Measurements from ENCODE around the gene PKHD1.

Gene PKHD1

DNA sequence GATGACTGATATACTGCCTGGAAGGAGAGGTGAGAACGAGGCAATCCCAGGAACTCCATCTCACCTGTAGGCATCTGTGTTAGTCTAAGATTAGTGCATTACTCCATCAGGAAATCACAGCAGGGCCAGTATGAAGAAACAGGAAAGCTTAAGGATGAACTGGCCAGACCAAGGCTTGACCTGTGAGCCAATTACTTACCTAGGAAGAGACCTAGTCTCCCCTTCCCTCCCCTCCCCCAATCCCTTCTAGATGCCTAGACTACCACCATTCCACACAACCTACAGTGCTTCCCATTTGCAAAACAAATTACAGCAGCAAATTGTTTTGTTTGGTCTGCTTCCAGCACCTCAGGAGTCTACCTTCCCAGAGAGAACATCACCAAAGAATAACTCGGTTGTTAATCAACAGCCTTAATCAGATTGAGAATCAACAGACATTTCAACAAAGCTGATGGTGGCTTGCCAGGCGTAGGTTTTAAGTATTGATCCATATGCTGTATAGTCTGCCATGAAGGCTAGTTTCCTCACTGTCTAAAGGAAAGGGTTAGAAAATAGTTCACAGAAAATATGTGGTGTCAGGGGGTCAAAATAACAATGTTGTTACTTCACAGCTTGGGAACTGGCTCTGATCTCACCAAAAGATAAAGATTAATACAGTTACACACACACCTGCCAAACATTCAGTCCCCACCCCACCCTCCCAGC lies 10.1 kb downstream of the PKHD1 start:
- no peak for TF ChIP-seq GATA1 (IDR thresholded peaks at IDR 0.05; ENCODE audit: low read depth, low read length)
- TF ChIP-seq POLR2A (IDR thresholded peaks at IDR 0.05; ENCODE audit: low read length): no peak
- DNase-seq: no peak

DNA sequence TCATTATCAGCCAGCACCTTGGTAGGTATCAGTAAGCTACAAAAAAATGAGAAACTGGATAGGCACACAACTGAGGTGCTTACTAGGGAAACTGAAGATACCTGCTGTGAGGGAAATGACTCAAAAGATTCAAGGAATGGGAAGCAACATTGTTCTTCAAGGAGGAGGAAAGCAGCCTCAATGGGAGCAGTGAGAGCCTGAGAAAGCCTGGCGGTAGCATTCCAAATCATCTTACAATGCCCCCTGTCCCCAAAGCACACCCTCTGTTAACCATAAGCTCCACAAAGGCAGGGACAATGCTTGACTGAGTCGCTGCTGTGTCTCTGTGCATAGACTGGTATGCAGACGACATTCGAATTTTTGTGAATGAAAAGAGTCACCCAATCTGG lies 10.6 kb downstream of the PKHD1 start:
- no peak for DNase-seq
- TF ChIP-seq GATA1 (IDR thresholded peaks at IDR 0.05; ENCODE audit: low read depth, low read length) (no peak), POLR2A (IDR thresholded peaks at IDR 0.05; ENCODE audit: low read length) (no peak)

GRCh38 chr6:52074716-52075115 lies 12.7 kb downstream of the PKHD1 start:
- DNase-seq: no peak
- TF ChIP-seq GATA1 (IDR thresholded peaks at IDR 0.05; ENCODE audit: low read depth, low read length): no peak
- no peak for TF ChIP-seq POLR2A (IDR thresholded peaks at IDR 0.05; ENCODE audit: low read length)

GRCh38 chr6:52074155-52074554 lies 13.3 kb downstream of the PKHD1 start:
- no peak for TF ChIP-seq POLR2A (IDR thresholded peaks at IDR 0.05; ENCODE audit: low read length)
- no peak for TF ChIP-seq GATA1 (IDR thresholded peaks at IDR 0.05; ENCODE audit: low read depth, low read length)
- DNase-seq: no peak

DNA sequence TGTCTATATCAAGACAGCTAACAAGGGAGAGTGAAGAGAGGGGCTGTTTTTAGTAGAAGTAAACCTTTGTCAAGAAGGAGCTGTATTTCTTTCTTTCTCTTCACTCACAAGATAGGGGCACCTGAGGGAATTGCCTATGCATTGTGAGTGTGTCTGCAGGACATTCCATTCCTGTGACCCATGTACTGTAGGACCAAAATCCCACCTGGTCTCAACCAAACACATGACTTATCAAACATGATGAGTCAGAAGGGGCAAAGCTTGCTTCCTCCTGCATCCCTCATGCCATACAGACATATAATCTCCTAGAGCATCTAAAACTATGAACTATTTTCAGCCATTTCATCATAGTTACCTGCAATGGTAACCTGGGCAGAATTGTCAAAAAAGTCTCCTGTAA lies 21.8 kb downstream of the PKHD1 start:
- no peak for DNase-seq
- TF ChIP-seq GATA1 (IDR thresholded peaks at IDR 0.05; ENCODE audit: low read depth, low read length) (no peak), POLR2A (IDR thresholded peaks at IDR 0.05; ENCODE audit: low read length) (no peak)

- DNase-seq: peak; percentile 38 to 53
- TF ChIP-seq GATA1 (IDR thresholded peaks at IDR 0.05; ENCODE audit: low read depth, low read length) (no peak), POLR2A (IDR thresholded peaks at IDR 0.05; ENCODE audit: low read length) (no peak)
Observed at GRCh38 chr6:52063584-52064344, 23.6 kb downstream of the PKHD1 start.

DNA sequence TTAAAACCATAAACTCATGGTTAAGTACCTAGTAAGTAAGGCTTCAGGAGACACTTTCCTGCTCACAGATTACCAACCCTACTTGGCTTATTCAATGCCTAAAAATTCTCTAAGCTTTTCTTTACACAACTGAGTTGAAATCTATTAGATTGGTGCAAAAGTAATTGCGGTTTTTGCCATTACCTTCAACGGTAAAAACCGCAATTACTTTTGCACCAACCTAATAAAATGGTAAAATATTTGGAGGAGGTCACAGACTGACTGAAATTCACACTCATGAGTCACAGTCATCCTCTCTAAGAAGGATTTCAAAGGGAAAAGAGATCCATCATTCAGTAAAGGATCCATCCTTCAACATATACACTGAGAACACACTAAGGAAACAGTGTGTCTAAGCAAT lies 25.9 kb downstream of the PKHD1 start:
- TF ChIP-seq POLR2A (IDR thresholded peaks at IDR 0.05; ENCODE audit: low read length) (no peak), GATA1 (IDR thresholded peaks at IDR 0.05; ENCODE audit: low read depth, low read length) (no peak)
- no peak for DNase-seq

GRCh38 chr6:52059821-52060220 lies 27.6 kb downstream of the PKHD1 start:
- DNase-seq: no peak
- TF ChIP-seq GATA1 (IDR thresholded peaks at IDR 0.05; ENCODE audit: low read depth, low read length): no peak
- TF ChIP-seq POLR2A (IDR thresholded peaks at IDR 0.05; ENCODE audit: low read length): no peak

DNA sequence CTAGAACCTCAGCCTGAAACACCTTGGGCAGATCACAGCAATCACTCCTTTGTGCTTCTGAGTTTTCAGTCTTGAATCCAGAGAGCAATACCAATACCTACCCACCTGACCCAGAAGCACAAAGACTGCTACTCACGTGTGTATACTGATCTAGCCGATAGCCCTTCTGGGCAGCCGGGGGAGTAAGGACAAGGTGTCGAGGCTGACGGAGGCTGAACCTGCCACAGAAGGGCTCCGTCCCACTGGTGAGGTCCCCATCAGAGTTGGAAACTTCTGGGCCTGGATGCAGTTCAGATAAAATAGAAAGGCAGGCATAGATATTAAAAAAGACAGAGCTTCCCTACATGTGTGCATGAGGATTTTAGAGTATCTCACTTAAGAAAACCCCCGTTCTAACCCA lies 32.0 kb downstream of the PKHD1 start:
- no peak for DNase-seq
- TF ChIP-seq GATA1 (IDR thresholded peaks at IDR 0.05; ENCODE audit: low read depth, low read length) (no peak), POLR2A (IDR thresholded peaks at IDR 0.05; ENCODE audit: low read length) (no peak)

- DNase-seq: no peak
- TF ChIP-seq GATA1 (IDR thresholded peaks at IDR 0.05; ENCODE audit: low read depth, low read length): no peak
- no peak for TF ChIP-seq POLR2A (IDR thresholded peaks at IDR 0.05; ENCODE audit: low read length)
Observed at GRCh38 chr6:52053038-52053695, 34.2 kb downstream of the PKHD1 start.

GRCh38 chr6:52050051-52050405 lies 37.4 kb downstream of the PKHD1 start:
- no peak for DNase-seq
- TF ChIP-seq POLR2A (IDR thresholded peaks at IDR 0.05; ENCODE audit: low read length) (no peak), GATA1 (IDR thresholded peaks at IDR 0.05; ENCODE audit: low read depth, low read length) (no peak)

- peak; percentile 21 to 58 for DNase-seq
Observed at GRCh38 chr6:52049252-52050050, 38.0 kb downstream of the PKHD1 start.

GRCh38 chr6:52046456-52046855 lies 41.0 kb downstream of the PKHD1 start:
- no peak for DNase-seq
- TF ChIP-seq POLR2A (IDR thresholded peaks at IDR 0.05; ENCODE audit: low read length): no peak
- TF ChIP-seq GATA1 (IDR thresholded peaks at IDR 0.05; ENCODE audit: low read depth, low read length): no peak

More at GRCh38 chr6:52049252-52050050, 38.0 kb downstream of the PKHD1 start:
- no peak for TF ChIP-seq POLR2A (IDR thresholded peaks at IDR 0.05; ENCODE audit: low read length)
- no peak for TF ChIP-seq GATA1 (IDR thresholded peaks at IDR 0.05; ENCODE audit: low read depth, low read length)

DNA sequence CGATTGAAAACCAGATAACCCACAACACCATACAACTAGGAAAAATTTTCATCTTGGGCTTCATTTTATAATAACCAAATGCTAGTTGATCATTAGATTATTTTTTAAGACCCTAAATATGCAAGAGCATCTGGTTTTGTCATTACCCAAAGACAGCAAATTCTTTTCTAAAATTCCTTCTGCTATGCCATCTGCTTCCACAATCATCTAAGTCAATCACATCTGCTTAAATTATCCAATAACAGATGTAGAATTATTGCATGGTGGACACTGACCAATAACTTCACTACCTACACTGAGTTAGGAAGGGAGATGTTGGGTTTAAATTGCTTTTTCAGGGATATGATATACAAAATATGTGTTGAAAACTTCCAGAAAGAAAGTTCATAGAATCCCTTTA lies 41.9 kb downstream of the PKHD1 start:
- TF ChIP-seq GATA1 (IDR thresholded peaks at IDR 0.05; ENCODE audit: low read depth, low read length) (no peak), POLR2A (IDR thresholded peaks at IDR 0.05; ENCODE audit: low read length) (no peak)
- no peak for DNase-seq
